Measurements from ENCODE around the gene SIDT1. TPM values are rescaled to one million over a fixed set of nuclear protein-coding genes. Genes with fewer than 3 reads are reported as not detected.

The SIDT1 gene
- total RNA-seq, 1 experiment from 2014 or later = 0.22 TPM

DNA sequence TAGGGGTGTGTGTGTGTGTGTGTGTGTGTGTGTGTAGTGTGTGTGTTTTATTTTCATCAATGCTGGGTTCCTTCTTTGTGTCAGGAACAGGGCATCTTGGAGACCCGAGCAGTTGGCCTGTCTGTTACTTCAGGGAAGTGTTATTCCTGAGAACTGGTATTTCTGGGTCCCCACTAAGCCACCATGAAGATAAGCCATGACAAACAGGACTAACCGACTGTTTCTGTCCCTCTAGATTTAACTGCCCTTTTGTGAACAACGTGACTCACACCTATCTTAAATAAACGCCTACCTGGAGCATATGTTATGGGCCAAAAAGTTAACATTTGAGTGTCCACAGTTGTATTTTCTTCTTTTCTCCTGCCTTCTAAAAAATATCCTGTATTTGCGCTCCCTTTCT is 19.5 kb downstream of the SIDT1 start (continued):
- TF ChIP-seq, protein P1, sequence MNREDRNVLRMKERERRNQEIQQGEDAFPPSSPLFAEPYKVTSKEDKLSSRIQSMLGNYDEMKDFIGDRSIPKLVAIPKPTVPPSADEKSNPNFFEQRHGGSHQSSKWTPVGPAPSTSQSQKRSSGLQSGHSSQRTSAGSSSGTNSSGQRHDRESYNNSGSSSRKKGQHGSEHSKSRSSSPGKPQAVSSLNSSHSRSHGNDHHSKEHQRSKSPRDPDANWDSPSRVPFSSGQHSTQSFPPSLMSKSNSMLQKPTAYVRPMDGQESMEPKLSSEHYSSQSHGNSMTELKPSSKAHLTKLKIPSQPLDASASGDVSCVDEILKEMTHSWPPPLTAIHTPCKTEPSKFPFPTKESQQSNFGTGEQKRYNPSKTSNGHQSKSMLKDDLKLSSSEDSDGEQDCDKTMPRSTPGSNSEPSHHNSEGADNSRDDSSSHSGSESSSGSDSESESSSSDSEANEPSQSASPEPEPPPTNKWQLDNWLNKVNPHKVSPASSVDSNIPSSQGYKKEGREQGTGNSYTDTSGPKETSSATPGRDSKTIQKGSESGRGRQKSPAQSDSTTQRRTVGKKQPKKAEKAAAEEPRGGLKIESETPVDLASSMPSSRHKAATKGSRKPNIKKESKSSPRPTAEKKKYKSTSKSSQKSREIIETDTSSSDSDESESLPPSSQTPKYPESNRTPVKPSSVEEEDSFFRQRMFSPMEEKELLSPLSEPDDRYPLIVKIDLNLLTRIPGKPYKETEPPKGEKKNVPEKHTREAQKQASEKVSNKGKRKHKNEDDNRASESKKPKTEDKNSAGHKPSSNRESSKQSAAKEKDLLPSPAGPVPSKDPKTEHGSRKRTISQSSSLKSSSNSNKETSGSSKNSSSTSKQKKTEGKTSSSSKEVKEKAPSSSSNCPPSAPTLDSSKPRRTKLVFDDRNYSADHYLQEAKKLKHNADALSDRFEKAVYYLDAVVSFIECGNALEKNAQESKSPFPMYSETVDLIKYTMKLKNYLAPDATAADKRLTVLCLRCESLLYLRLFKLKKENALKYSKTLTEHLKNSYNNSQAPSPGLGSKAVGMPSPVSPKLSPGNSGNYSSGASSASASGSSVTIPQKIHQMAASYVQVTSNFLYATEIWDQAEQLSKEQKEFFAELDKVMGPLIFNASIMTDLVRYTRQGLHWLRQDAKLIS (CRISPR knock-in tag; IDR thresholded peaks at IDR 0.05; ENCODE audit: borderline replicate concordance) = no peak
- TF ChIP-seq, protein P2, sequence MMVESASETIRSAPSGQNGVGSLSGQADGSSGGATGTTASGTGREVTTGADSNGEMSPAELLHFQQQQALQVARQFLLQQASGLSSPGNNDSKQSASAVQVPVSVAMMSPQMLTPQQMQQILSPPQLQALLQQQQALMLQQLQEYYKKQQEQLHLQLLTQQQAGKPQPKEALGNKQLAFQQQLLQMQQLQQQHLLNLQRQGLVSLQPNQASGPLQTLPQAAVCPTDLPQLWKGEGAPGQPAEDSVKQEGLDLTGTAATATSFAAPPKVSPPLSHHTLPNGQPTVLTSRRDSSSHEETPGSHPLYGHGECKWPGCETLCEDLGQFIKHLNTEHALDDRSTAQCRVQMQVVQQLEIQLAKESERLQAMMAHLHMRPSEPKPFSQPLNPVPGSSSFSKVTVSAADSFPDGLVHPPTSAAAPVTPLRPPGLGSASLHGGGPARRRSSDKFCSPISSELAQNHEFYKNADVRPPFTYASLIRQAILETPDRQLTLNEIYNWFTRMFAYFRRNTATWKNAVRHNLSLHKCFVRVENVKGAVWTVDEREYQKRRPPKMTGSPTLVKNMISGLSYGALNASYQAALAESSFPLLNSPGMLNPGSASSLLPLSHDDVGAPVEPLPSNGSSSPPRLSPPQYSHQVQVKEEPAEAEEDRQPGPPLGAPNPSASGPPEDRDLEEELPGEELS (CRISPR knock-in tag; IDR thresholded peaks at IDR 0.05) = no peak
- TF ChIP-seq, protein P3, sequence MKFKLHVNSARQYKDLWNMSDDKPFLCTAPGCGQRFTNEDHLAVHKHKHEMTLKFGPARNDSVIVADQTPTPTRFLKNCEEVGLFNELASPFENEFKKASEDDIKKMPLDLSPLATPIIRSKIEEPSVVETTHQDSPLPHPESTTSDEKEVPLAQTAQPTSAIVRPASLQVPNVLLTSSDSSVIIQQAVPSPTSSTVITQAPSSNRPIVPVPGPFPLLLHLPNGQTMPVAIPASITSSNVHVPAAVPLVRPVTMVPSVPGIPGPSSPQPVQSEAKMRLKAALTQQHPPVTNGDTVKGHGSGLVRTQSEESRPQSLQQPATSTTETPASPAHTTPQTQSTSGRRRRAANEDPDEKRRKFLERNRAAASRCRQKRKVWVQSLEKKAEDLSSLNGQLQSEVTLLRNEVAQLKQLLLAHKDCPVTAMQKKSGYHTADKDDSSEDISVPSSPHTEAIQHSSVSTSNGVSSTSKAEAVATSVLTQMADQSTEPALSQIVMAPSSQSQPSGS (CRISPR knock-in tag; IDR thresholded peaks at IDR 0.05; ENCODE audit: borderline replicate concordance, low read depth) = no peak
- TF ChIP-seq ZNF121 (CRISPR knock-in tag; IDR thresholded peaks at IDR 0.05) (no peak), ZNF671 (CRISPR knock-in tag; IDR thresholded peaks at IDR 0.05) (no peak)
- TF ChIP-seq, protein P4, sequence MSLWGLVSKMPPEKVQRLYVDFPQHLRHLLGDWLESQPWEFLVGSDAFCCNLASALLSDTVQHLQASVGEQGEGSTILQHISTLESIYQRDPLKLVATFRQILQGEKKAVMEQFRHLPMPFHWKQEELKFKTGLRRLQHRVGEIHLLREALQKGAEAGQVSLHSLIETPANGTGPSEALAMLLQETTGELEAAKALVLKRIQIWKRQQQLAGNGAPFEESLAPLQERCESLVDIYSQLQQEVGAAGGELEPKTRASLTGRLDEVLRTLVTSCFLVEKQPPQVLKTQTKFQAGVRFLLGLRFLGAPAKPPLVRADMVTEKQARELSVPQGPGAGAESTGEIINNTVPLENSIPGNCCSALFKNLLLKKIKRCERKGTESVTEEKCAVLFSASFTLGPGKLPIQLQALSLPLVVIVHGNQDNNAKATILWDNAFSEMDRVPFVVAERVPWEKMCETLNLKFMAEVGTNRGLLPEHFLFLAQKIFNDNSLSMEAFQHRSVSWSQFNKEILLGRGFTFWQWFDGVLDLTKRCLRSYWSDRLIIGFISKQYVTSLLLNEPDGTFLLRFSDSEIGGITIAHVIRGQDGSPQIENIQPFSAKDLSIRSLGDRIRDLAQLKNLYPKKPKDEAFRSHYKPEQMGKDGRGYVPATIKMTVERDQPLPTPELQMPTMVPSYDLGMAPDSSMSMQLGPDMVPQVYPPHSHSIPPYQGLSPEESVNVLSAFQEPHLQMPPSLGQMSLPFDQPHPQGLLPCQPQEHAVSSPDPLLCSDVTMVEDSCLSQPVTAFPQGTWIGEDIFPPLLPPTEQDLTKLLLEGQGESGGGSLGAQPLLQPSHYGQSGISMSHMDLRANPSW (CRISPR knock-in tag; conservative IDR thresholded peaks at IDR 0.05; ENCODE audit: low read depth) = no peak
- TF ChIP-seq, protein P5, sequence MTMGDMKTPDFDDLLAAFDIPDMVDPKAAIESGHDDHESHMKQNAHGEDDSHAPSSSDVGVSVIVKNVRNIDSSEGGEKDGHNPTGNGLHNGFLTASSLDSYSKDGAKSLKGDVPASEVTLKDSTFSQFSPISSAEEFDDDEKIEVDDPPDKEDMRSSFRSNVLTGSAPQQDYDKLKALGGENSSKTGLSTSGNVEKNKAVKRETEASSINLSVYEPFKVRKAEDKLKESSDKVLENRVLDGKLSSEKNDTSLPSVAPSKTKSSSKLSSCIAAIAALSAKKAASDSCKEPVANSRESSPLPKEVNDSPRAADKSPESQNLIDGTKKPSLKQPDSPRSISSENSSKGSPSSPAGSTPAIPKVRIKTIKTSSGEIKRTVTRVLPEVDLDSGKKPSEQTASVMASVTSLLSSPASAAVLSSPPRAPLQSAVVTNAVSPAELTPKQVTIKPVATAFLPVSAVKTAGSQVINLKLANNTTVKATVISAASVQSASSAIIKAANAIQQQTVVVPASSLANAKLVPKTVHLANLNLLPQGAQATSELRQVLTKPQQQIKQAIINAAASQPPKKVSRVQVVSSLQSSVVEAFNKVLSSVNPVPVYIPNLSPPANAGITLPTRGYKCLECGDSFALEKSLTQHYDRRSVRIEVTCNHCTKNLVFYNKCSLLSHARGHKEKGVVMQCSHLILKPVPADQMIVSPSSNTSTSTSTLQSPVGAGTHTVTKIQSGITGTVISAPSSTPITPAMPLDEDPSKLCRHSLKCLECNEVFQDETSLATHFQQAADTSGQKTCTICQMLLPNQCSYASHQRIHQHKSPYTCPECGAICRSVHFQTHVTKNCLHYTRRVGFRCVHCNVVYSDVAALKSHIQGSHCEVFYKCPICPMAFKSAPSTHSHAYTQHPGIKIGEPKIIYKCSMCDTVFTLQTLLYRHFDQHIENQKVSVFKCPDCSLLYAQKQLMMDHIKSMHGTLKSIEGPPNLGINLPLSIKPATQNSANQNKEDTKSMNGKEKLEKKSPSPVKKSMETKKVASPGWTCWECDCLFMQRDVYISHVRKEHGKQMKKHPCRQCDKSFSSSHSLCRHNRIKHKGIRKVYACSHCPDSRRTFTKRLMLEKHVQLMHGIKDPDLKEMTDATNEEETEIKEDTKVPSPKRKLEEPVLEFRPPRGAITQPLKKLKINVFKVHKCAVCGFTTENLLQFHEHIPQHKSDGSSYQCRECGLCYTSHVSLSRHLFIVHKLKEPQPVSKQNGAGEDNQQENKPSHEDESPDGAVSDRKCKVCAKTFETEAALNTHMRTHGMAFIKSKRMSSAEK (CRISPR knock-in tag; IDR thresholded peaks at IDR 0.05; ENCODE audit: borderline replicate concordance) = no peak
- TF ChIP-seq, protein P6, sequence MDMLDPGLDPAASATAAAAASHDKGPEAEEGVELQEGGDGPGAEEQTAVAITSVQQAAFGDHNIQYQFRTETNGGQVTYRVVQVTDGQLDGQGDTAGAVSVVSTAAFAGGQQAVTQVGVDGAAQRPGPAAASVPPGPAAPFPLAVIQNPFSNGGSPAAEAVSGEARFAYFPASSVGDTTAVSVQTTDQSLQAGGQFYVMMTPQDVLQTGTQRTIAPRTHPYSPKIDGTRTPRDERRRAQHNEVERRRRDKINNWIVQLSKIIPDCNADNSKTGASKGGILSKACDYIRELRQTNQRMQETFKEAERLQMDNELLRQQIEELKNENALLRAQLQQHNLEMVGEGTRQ (CRISPR knock-in tag; IDR thresholded peaks at IDR 0.05) = no peak
- TF ChIP-seq, protein P7, sequence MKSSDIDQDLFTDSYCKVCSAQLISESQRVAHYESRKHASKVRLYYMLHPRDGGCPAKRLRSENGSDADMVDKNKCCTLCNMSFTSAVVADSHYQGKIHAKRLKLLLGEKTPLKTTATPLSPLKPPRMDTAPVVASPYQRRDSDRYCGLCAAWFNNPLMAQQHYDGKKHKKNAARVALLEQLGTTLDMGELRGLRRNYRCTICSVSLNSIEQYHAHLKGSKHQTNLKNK (CRISPR knock-in tag; IDR thresholded peaks at IDR 0.05) = no peak
